GM18867 (cell line): Measurements from ENCODE around the gene THOC6.
A peak's percentile ranks its signal among the peaks of the same experiment; 100 is the strongest.
"Not testable (repeated sequence)": the region's sequence is repeated elsewhere in the genome, so short reads cannot be mapped to it uniquely, and the experiment has no call there.

Source experiments
- ATAC-seq: cut with Tn5 transposase; IDR thresholded peaks from one replicate; pipeline ENCODE4 v1.9.1; 2021; ENCODE audit warnings: mild to moderate bottlenecking, moderate library complexity; ENCODE audit not compliant: unreplicated experiment

THOC6 gene

GRCh38 chr16:3052571-3053329, 28.9 kb downstream of the THOC6 start:
- ATAC-seq = not testable (repeated sequence)

GRCh38 chr16:3053330-3053710, 29.5 kb downstream of the THOC6 start:
- not testable (repeated sequence) for ATAC-seq

GRCh38 chr16:3054965-3055733, 31.3 kb downstream of the THOC6 start:
- ATAC-seq = no peak

- ATAC-seq = not testable (repeated sequence)
These were observed 31.9 kb downstream of the THOC6 start for GRCh38 chr16:3055734-3056115.

GRCh38 chr16:3056336-3057180, 32.7 kb downstream of the THOC6 start:
- no peak for ATAC-seq

GRCh38 chr16:3057181-3058138, 33.6 kb downstream of the THOC6 start:
- no peak for ATAC-seq

- ATAC-seq = peak; percentile 19
These were observed 34.5 kb downstream of the THOC6 start for GRCh38 chr16:3058139-3059030.

- ATAC-seq = peak; percentile 78
These were observed 35.3 kb downstream of the THOC6 start for GRCh38 chr16:3059041-3059722.

- no peak for ATAC-seq
These were observed 35.9 kb downstream of the THOC6 start for GRCh38 chr16:3059723-3060242.

- ATAC-seq = no peak
These were observed 36.7 kb downstream of the THOC6 start for GRCh38 chr16:3060339-3061127.

GRCh38 chr16:3062553-3062952, 38.7 kb downstream of the THOC6 start:
- ATAC-seq = no peak

- no peak for ATAC-seq
These were observed 40.0 kb downstream of the THOC6 start for GRCh38 chr16:3063625-3064386.

GRCh38 chr16:3065069-3065741, 41.4 kb downstream of the THOC6 start, which contains the start of gene IL32:
Gene IL32 (plus strand): TSS chr16:3065640. CDS start chr16:3065812, 172 bp downstream.
- no peak for ATAC-seq

- no peak for ATAC-seq
These were observed 42.1 kb downstream of the THOC6 start for GRCh38 chr16:3065742-3066439.

- ATAC-seq = no peak
These were observed 42.6 kb downstream of the THOC6 start for GRCh38 chr16:3066440-3066748.

- no peak for ATAC-seq
These were observed 44.7 kb downstream of the THOC6 start for GRCh38 chr16:3068487-3068886.
